Testis (tissue), 2 donors: ENCODE data around the gene BCAS3.

Experiments
- POLR2A ChIP-seq: fragments of 450-650 bp; IDR thresholded peaks from one replicate; pipeline ENCODE4 v1.6.1; 2017; ENCODE audit warnings: antibody characterized with exemption, mild to moderate bottlenecking, moderate library complexity
- TF ChIP-seq, protein P1 (sequence below), 3 experiments: fragments of 450-650 bp in 2 of 3; fragments of 200-600 bp in 1 of 3; sonication (generic) in 1 of 3; IDR thresholded peaks; one replicate each; pipeline ENCODE4 v1.5.1; 2016 to 2019; ENCODE audit warnings: antibody characterized with exemption in 3 of 3, mild to moderate bottlenecking in 2 of 3, moderate library complexity in 1 of 3

- TF ChIP-seq, protein P1, sequence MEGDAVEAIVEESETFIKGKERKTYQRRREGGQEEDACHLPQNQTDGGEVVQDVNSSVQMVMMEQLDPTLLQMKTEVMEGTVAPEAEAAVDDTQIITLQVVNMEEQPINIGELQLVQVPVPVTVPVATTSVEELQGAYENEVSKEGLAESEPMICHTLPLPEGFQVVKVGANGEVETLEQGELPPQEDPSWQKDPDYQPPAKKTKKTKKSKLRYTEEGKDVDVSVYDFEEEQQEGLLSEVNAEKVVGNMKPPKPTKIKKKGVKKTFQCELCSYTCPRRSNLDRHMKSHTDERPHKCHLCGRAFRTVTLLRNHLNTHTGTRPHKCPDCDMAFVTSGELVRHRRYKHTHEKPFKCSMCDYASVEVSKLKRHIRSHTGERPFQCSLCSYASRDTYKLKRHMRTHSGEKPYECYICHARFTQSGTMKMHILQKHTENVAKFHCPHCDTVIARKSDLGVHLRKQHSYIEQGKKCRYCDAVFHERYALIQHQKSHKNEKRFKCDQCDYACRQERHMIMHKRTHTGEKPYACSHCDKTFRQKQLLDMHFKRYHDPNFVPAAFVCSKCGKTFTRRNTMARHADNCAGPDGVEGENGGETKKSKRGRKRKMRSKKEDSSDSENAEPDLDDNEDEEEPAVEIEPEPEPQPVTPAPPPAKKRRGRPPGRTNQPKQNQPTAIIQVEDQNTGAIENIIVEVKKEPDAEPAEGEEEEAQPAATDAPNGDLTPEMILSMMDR (IDR thresholded peaks at IDR 0.05): no peak
- no peak for TF ChIP-seq POLR2A
Observed at GRCh38 chr17:61029181-61029580, 351.5 kb downstream of the BCAS3 start.
